GM21526 (cell line): ENCODE results near the gene EDC4.

ENCODE experiments used
- ATAC-seq: cut with Tn5 transposase; IDR thresholded peaks from one replicate; pipeline ENCODE4 v1.9.1; 2021; ENCODE audit warnings: moderate library complexity; ENCODE audit not compliant: unreplicated experiment, low FRiP score

EDC4 gene

GRCh38 chr16:67928147-67928546 is 55.3 kb downstream of the EDC4 start:
- no peak for ATAC-seq

GRCh38 chr16:67928561-67929364 is 55.9 kb downstream of the EDC4 start:
- ATAC-seq, result no peak

- ATAC-seq, result no peak
These were observed 57.3 kb downstream of the EDC4 start for GRCh38 chr16:67930191-67930590.

GRCh38 chr16:67930678-67931211 is 57.9 kb downstream of the EDC4 start:
- no peak for ATAC-seq
